T-helper 2 cell treated with Interferon-gamma antibody and Interleukin-4, amounts not matched to agents 100 ng/mL and 5 ng/mL, for 36 hours (primary cell): ENCODE measurements around the gene RLN3. TPM values are rescaled to one million over a fixed set of nuclear protein-coding genes. Genes with fewer than 3 reads are reported as not detected.

Experiments
- intact Hi-C: fragments of 100-400 bp; cut with micrococcal nuclease; formaldehyde crosslinking; loops from one replicate; pipeline ENCODE4 v1.15.1; 2023
- total RNA-seq: library from RNA; stranded (reverse); gene quantifications from 2 replicates; pipeline ENCODE4 v1.2.3, GENCODE V29; 2022

RLN3 gene
- total RNA-seq = not detected in 2 replicates

GRCh38 chr19:14027856-14028450 lies at the start of gene RLN3:
Gene RLN3, plus strand, starts transcription at chr19:14028148. Its CDS starts 57 bp downstream, at chr19:14028205.
- intact Hi-C loops = no loop called here

- intact Hi-C loops = no loop called here
These were observed 49.4 kb upstream of the RLN3 start for GRCh38 chr19:13978351-13979243.

- intact Hi-C loops = no loop called here
These were observed 48.7 kb upstream of the RLN3 start for GRCh38 chr19:13979244-13979615.

- intact Hi-C loops = no loop called here
These were observed 48.3 kb upstream of the RLN3 start for GRCh38 chr19:13979686-13980085.

GRCh38 chr19:13980340-13980739 lies 47.6 kb upstream of the RLN3 start:
- intact Hi-C loops = no loop called here

- intact Hi-C loops = no loop called here
These were observed 46.9 kb upstream of the RLN3 start for GRCh38 chr19:13981021-13981420.

- intact Hi-C loops = no loop called here
These were observed 46.5 kb upstream of the RLN3 start for GRCh38 chr19:13981467-13981866.

GRCh38 chr19:13981988-13982501 lies 45.9 kb upstream of the RLN3 start:
- intact Hi-C loops = no loop called here

GRCh38 chr19:13982773-13983172 lies 45.2 kb upstream of the RLN3 start:
- intact Hi-C loops = no loop called here

GRCh38 chr19:13983213-13983889 lies 44.6 kb upstream of the RLN3 start:
- intact Hi-C loops = no loop called here

- intact Hi-C loops = no loop called here
These were observed 43.8 kb upstream of the RLN3 start for GRCh38 chr19:13984186-13984585.

GRCh38 chr19:13984875-13985741 lies 42.8 kb upstream of the RLN3 start:
- intact Hi-C loops = loop anchor here (5.0 kb wide), 2 partner anchors 47 to 78 kb away; partner anchors contain the start of genes BRME1, CC2D1A and IL27RA

- intact Hi-C loops = loop anchor here (1.0 to 5.0 kb wide), 5 partner anchors 20 to 106 kb away; partner anchors contain the start of genes BRME1, CC2D1A, DCAF15 and IL27RA
These were observed 42.1 kb upstream of the RLN3 start for GRCh38 chr19:13985771-13986347.

GRCh38 chr19:13986348-13986904 lies 41.5 kb upstream of the RLN3 start:
- intact Hi-C loops = loop anchor here (1.0 to 5.0 kb wide), 5 partner anchors 20 to 106 kb away; partner anchors contain the start of genes BRME1, CC2D1A, DCAF15 and IL27RA

GRCh38 chr19:13987101-13987890 lies 40.7 kb upstream of the RLN3 start:
- intact Hi-C loops = loop anchor here (5.0 kb wide), 2 partner anchors 45 to 80 kb away; partner anchors contain the start of genes BRME1, CC2D1A and IL27RA

GRCh38 chr19:13989487-13989886 lies 38.5 kb upstream of the RLN3 start:
- intact Hi-C loops = loop anchor here (5.0 kb wide), 2 partner anchors 43 to 82 kb away; partner anchors contain the start of genes BRME1, CC2D1A and IL27RA

- intact Hi-C loops = no loop called here
These were observed 37.9 kb upstream of the RLN3 start for GRCh38 chr19:13990085-13990484.

- intact Hi-C loops = no loop called here
These were observed 35.9 kb upstream of the RLN3 start for GRCh38 chr19:13992025-13992424.
